Loucy (cell line): Measurements from ENCODE around the gene CLEC2B.

Experiments used
- EZH2phosphoT487 ChIP-seq: fragments of 200-600 bp; IDR thresholded peaks from 2 replicates; pipeline ENCODE4 v1.6.1; 2018; ENCODE audit warnings: antibody characterized with exemption, mild to moderate bottlenecking, moderate library complexity, borderline replicate concordance
- TF ChIP-seq, protein P1 (sequence below): fragments of 200-600 bp; sonication (generic); conservative IDR thresholded peaks from 2 replicates; pipeline ENCODE4 v1.5.1; 2014; ENCODE audit warnings: mild to moderate bottlenecking, antibody characterized with exemption, low read length

GRCh38 chr12:9872742-9873141, 3.6 kb upstream of the CLEC2B start:
- TF ChIP-seq, protein P1, sequence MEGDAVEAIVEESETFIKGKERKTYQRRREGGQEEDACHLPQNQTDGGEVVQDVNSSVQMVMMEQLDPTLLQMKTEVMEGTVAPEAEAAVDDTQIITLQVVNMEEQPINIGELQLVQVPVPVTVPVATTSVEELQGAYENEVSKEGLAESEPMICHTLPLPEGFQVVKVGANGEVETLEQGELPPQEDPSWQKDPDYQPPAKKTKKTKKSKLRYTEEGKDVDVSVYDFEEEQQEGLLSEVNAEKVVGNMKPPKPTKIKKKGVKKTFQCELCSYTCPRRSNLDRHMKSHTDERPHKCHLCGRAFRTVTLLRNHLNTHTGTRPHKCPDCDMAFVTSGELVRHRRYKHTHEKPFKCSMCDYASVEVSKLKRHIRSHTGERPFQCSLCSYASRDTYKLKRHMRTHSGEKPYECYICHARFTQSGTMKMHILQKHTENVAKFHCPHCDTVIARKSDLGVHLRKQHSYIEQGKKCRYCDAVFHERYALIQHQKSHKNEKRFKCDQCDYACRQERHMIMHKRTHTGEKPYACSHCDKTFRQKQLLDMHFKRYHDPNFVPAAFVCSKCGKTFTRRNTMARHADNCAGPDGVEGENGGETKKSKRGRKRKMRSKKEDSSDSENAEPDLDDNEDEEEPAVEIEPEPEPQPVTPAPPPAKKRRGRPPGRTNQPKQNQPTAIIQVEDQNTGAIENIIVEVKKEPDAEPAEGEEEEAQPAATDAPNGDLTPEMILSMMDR = no peak
- no peak for TF ChIP-seq EZH2phosphoT487
